Endothelial cell of umbilical vein (primary cell): ENCODE results near the gene RD3L. TPM values are rescaled to one million over a fixed set of nuclear protein-coding genes. Genes with fewer than 3 reads are reported as not detected.

Source experiments
- BruUV-seq: library from RNA; stranded (reverse); fragments of 400-500 nt; replicated peaks from 2 replicates; lab custom pipeline; 2021; lab: Mats Ljungman, UMichigan
- CTCF ChIA-PET: fragments of 300-600, 350-600 bp; sonication (Branson Sonifier 250); formaldehyde crosslinking; loops from one replicate; lab custom pipeline; 2021; ENCODE audit warnings: antibody characterized with exemption, inconsistent platforms; lab: Charles Lee
- POLR2A ChIA-PET: fragments of 300-600, 350-600 bp; sonication (Branson Sonifier 250); formaldehyde crosslinking; loops from one replicate; lab custom pipeline; 2021; ENCODE audit warnings: antibody characterized with exemption, inconsistent platforms; lab: Charles Lee
- DNase-seq: peaks from one replicate; pipeline ENCODE4 v3.0.0-alpha.2; 2011; ENCODE audit warnings: low read depth, low spot score
- FAIRE-seq: peaks from 2 replicates; lab custom pipeline; 2011; peaks lifted over from hg19 to GRCh38; lab: Jason Lieb, UNC
- H2AFZ ChIP-seq: 2 replicates; pipeline ENCODE4 v1.6.0; 2012; ENCODE audit warnings: low read depth, low read length, control low read depth, inconsistent platforms
- H3K27ac ChIP-seq: 2 replicates; pipeline ENCODE4 v1.5.1; 2011; ENCODE audit warnings: low read depth, mild to moderate bottlenecking, control low read depth, low read length, moderate library complexity; ENCODE audit not compliant: insufficient read depth
- H3K27me3 ChIP-seq, 2 experiments: 2 replicates each; pipeline versions ENCODE4 v1.6.0 to v1.6.1; 2011; ENCODE audit warnings: low read length in 2 of 2, mixed read lengths in 1 of 2; ENCODE audit not compliant: control insufficient read depth in 2 of 2, insufficient read depth in 2 of 2
- H3K36me3 ChIP-seq, 2 experiments: 2 replicates in 1 of 2; 3 replicates in 1 of 2; pipeline ENCODE4 v1.5.1; 2011; ENCODE audit warnings: low read length in 2 of 2, mild to moderate bottlenecking in 1 of 2, moderate library complexity in 1 of 2; ENCODE audit not compliant: control insufficient read depth in 2 of 2, insufficient read depth in 2 of 2; ENCODE audit errors: extremely low read depth in 1 of 2
- H3K4me1 ChIP-seq: 3 replicates; pipeline ENCODE4 v1.5.1; 2011; ENCODE audit warnings: mild to moderate bottlenecking, low read length; ENCODE audit not compliant: control insufficient read depth, insufficient read depth; ENCODE audit errors: extremely low read depth
- H3K4me2 ChIP-seq: 2 replicates; pipeline ENCODE4 v1.6.1; 2011; ENCODE audit warnings: low read length, control low read depth, mixed read lengths; ENCODE audit not compliant: insufficient read depth
- H3K4me3 ChIP-seq, 3 experiments: fragments of 200-600 bp in 1 of 3; sonication (generic), shearing (Covaris generic) in 1 of 3; replicated peaks in 1 of 3; 2 replicates each; pipeline ENCODE4 v1.5.1; 2011 to 2016; ENCODE audit warnings: control low read depth in 3 of 3, low read length in 3 of 3, mild to moderate bottlenecking in 2 of 3, inconsistent platforms in 1 of 3, low read depth in 1 of 3, moderate library complexity in 1 of 3; ENCODE audit not compliant: insufficient read depth in 1 of 3
- H3K79me2 ChIP-seq: 2 replicates; pipeline ENCODE4 v1.6.0; 2012; ENCODE audit warnings: low read length, inconsistent platforms; ENCODE audit not compliant: control insufficient read depth, insufficient read depth
- H3K9ac ChIP-seq: replicated peaks from 2 replicates; pipeline ENCODE3; 2011; ENCODE audit warnings: low read length, control low read depth; ENCODE audit not compliant: insufficient read depth; ENCODE audit errors: extremely low read depth
- H3K9me1 ChIP-seq: replicated peaks from 3 replicates; pipeline ENCODE4 v1.6.0; 2011; ENCODE audit warnings: mild to moderate bottlenecking, low read length; ENCODE audit not compliant: control insufficient read depth, insufficient read depth; ENCODE audit errors: extremely low read depth
- H3K9me3 ChIP-seq: replicated peaks from 2 replicates; pipeline ENCODE4 v1.5.1; 2012; ENCODE audit warnings: low read length, inconsistent platforms; ENCODE audit not compliant: control insufficient read depth, insufficient read depth
- H4K20me1 ChIP-seq: replicated peaks from 2 replicates; pipeline ENCODE3; 2011; ENCODE audit warnings: mild to moderate bottlenecking, low read length; ENCODE audit not compliant: control insufficient read depth, insufficient read depth; ENCODE audit errors: extremely low read depth
- EZH2 ChIP-seq: IDR thresholded peaks from 2 replicates; pipeline ENCODE4 v1.6.1; 2012; ENCODE audit warnings: borderline replicate concordance, low read depth, mild to moderate bottlenecking, moderate library complexity, low read length, inconsistent platforms; ENCODE audit not compliant: severe bottlenecking
- GATA2 ChIP-seq: IDR thresholded peaks from 2 replicates; pipeline ENCODE4 v1.7.0; 2011; ENCODE audit warnings: low read depth, mild to moderate bottlenecking, moderate library complexity, mixed read lengths, low read length; ENCODE audit not compliant: insufficient read length, insufficient read depth
- JUN ChIP-seq: IDR thresholded peaks from 2 replicates; pipeline ENCODE4 v1.6.1; 2011; ENCODE audit warnings: borderline replicate concordance, low read depth; ENCODE audit not compliant: insufficient read length, insufficient read depth
- MYC ChIP-seq: IDR thresholded peaks from one replicate; pipeline ENCODE4 v1.6.1; 2011; ENCODE audit warnings: mild to moderate bottlenecking, low read depth, low read length
- POLR2A ChIP-seq: IDR thresholded peaks from 2 replicates; pipeline ENCODE4 v1.6.1; 2012; ENCODE audit warnings: low read depth, mild to moderate bottlenecking, control low read depth, low read length
- POLR2AphosphoS5 ChIP-seq: IDR thresholded peaks from 2 replicates; pipeline ENCODE4 v1.6.1; 2012; ENCODE audit warnings: low read depth, mild to moderate bottlenecking, control low read depth, low read length, moderate library complexity; ENCODE audit not compliant: insufficient read depth
- dilution Hi-C: fragments of 300-500 bp; cut with MboI; formaldehyde crosslinking; loops from one replicate; pipeline ENCODE4 v1.15.0; 2019; ENCODE audit warnings: low sequenced_read_pairs; ENCODE audit not compliant: extremely low pct_ligation_motif_present
- intact Hi-C: fragments of 100-400 bp; cut with micrococcal nuclease; formaldehyde crosslinking; loops from one replicate; pipeline ENCODE4 v1.10.0; 2022
- polyA plus RNA-seq, 4 experiments: library from polyadenylated mRNA; depleted of rRNA in 3 of 4; stranded (reverse) in 3 of 4; unstranded in 1 of 4; fragments of >200 nt; gene quantifications; 2 replicates each; pipeline versions ENCODE4 v1.2.1 to v1.2.3, GENCODE V29; 2011 to 2012; ENCODE audit warnings: missing spikeins in 1 of 4
- total RNA-seq: library from RNA; stranded (reverse); gene quantifications from 2 replicates; pipeline ENCODE4 v1.2.3, GENCODE V29; 2021
- TF ChIP-seq, protein P1 (sequence below): IDR thresholded peaks from 2 replicates; pipeline ENCODE4 v1.6.1; 2011; ENCODE audit not compliant: insufficient read depth, insufficient read length
- TF ChIP-seq, protein P2 (sequence below), 2 donors: IDR thresholded peaks; 1 replicate in 1 of 2; 2 replicates in 1 of 2; pipeline ENCODE4 v1.5.1; 2011; ENCODE audit warnings: low read length in 2 of 2, mild to moderate bottlenecking in 2 of 2, moderate library complexity in 2 of 2, control low read depth in 1 of 2, inconsistent platforms in 1 of 2, low read depth in 1 of 2; ENCODE audit not compliant: insufficient read depth in 1 of 2; ENCODE audit errors: extremely low read depth in 1 of 2

RD3L gene
- total and polyA plus RNA-seq, 2 donors (not counting 3 experiments of a cell fraction or from before 2014, with no cell fraction given), result not detected

DNA sequence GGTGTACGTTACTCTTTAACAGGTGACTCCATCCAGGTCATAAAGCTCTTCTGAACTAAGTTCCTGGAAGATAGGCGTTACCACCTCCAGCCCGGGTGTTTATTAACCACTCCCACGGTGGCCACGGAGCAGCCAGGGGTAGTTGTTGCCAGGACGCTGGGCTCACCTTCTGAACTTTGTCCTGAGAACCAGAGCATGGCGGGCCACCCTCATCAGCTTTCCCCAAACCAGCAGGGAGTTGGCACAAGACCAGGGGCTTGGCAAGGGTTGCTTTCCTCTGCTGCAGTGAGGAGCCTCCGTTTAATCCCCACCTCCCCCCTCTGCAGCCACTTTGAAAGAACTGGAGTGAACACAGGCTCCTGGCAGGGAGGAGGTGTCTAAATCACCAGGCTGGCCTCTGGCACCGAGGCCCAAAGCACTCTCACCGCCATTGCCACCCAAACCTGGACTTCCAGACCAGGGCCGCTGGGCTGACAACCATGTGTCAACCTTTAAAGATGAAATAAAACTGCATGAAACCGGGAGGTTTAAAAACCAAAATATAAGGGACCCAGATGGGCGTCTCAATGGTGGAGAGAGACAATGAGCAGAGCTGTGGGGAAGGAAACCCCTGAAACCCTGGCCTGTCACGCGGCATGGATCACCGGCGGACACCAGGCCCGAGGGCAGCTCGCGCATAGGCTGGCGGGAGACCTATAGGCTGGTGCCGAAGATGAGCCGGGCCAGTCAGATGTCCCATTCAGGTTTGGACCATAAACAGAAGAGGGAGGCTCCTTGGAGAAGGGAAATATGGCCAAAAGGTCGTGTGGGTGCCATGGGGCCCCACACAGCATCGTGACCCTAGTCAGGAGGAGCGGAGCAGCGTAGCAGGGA, 45.0 kb downstream of the RD3L start:
- no peaks in the 10 kb centered on the region for H3K36me3 ChIP-seq
- no peak overlapping the region for H3K4me2 ChIP-seq
- ChIA-PET POLR2A (no interaction called here), CTCF (no interaction called here)
- H3K9me1 ChIP-seq, result no peaks in the 10 kb centered on the region
- DNase-seq (no peak), FAIRE-seq (no peak)
- dilution Hi-C loops (no loop called here), intact Hi-C loops (no loop called here)
- no peaks in the 10 kb centered on the region for H3K27me3 ChIP-seq
- H3K27ac ChIP-seq, result no peak overlapping the region
- no peaks in the 10 kb centered on the region for H3K4me1 ChIP-seq
- H2AFZ ChIP-seq, result no peak overlapping the region
- no peaks in the 10 kb centered on the region for H4K20me1 ChIP-seq
- no peaks in the 10 kb centered on the region for H3K9me3 ChIP-seq
- BruUV-seq, result no TSS peak
- H3K9ac ChIP-seq, result no peak overlapping the region
- H3K4me3 ChIP-seq, result no peak overlapping the region
- no peaks in the 10 kb centered on the region for H3K79me2 ChIP-seq
- no peak for TF ChIP-seq GATA2
- TF ChIP-seq, protein P1, sequence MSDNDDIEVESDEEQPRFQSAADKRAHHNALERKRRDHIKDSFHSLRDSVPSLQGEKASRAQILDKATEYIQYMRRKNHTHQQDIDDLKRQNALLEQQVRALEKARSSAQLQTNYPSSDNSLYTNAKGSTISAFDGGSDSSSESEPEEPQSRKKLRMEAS, result no peak
- TF ChIP-seq MYC, result no peak
- no peak for TF ChIP-seq JUN
- no peak for TF ChIP-seq POLR2A
- no peak for TF ChIP-seq POLR2AphosphoS5
- TF ChIP-seq, protein P2, sequence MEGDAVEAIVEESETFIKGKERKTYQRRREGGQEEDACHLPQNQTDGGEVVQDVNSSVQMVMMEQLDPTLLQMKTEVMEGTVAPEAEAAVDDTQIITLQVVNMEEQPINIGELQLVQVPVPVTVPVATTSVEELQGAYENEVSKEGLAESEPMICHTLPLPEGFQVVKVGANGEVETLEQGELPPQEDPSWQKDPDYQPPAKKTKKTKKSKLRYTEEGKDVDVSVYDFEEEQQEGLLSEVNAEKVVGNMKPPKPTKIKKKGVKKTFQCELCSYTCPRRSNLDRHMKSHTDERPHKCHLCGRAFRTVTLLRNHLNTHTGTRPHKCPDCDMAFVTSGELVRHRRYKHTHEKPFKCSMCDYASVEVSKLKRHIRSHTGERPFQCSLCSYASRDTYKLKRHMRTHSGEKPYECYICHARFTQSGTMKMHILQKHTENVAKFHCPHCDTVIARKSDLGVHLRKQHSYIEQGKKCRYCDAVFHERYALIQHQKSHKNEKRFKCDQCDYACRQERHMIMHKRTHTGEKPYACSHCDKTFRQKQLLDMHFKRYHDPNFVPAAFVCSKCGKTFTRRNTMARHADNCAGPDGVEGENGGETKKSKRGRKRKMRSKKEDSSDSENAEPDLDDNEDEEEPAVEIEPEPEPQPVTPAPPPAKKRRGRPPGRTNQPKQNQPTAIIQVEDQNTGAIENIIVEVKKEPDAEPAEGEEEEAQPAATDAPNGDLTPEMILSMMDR (IDR thresholded peaks at IDR 0.05; ENCODE audit: extremely low read depth in 1 of 2, insufficient read depth in 1 of 2, low read depth in 1 of 2, low read length in 2 of 2), result no peak
- no peak for TF ChIP-seq EZH2
